Activated naive CD8-positive, alpha-beta T cell treated with anti-CD3 and anti-CD28 coated beads, Interleukin-2, amount 10 ng/mL, durations not matched to agents 7 days and 5 days (primary cell): ENCODE results near the gene NELL2. TPM values are rescaled to one million over a fixed set of nuclear protein-coding genes. Genes with fewer than 3 reads are reported as not detected.
"Not testable (repeated sequence)": the region's sequence is repeated elsewhere in the genome, so short reads cannot be mapped to it uniquely, and the experiment has no call there.

ENCODE experiments used
- ATAC-seq: fragments of 150-1000 bp; cut with Tn5 transposase; one replicate; pipeline ENCODE4 v1.10.0; 2021; ENCODE audit warnings: low read depth, moderate library complexity
- POLR2A ChIA-PET: fragments of 350-600 bp; sonication (Branson Sonifier 250); formaldehyde crosslinking; loops from one replicate; lab custom pipeline; 2021; ENCODE audit warnings: antibody characterized with exemption; lab: Charles Lee
- DNase-seq: peaks from one replicate; pipeline ENCODE4 v3.0.0; 2021
- H3K27ac Mint-ChIP-seq: one replicate; pipeline ENCODE4 v1.8.0; 2022; ENCODE audit warnings: mild to moderate bottlenecking, mixed read lengths
- H3K27me3 Mint-ChIP-seq: one replicate; pipeline ENCODE4 v1.8.0; 2022; ENCODE audit warnings: mild to moderate bottlenecking, moderate library complexity, mixed read lengths
- H3K36me3 Mint-ChIP-seq: one replicate; pipeline ENCODE4 v1.8.0; 2021; ENCODE audit warnings: mild to moderate bottlenecking, mixed read lengths
- H3K4me1 Mint-ChIP-seq: one replicate; pipeline ENCODE4 v1.8.0; 2021; ENCODE audit warnings: mixed read lengths
- H3K4me3 Mint-ChIP-seq: one replicate; pipeline ENCODE4 v1.8.0; 2022; ENCODE audit warnings: mild to moderate bottlenecking, moderate library complexity, mixed read lengths
- H3K9me3 Mint-ChIP-seq: one replicate; pipeline ENCODE4 v1.8.0; 2021; ENCODE audit warnings: mixed read lengths
- total RNA-seq, 2 experiments: library from RNA; stranded (reverse); gene quantifications; one replicate each; pipeline ENCODE4 v1.2.3, GENCODE V29; 2021

Gene NELL2
- total RNA-seq, 2 experiments from 2014 or later: 147 to 161 TPM

DNA sequence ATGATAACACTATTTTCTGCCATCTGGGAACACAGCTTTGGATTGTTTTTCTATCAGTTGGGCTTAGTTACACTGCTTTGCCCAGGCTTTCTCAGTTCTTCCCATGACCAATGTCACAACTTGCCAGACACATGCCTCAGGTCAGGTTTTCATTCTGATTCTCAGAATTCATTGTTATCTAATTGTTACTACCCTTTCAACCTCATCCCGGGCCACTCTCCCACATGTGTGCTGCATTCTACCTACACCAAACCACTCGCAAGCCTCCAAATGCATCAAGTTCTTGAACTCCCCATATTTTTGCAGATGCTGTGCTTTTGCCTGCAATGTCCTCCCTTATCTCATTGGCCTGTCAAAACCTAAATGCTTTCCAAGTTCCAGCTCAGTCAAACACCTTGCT, 36.3 kb downstream of the NELL2 start:
- H3K4me1 Mint-ChIP-seq: peaks cover 73% of the 10 kb centered on the region
- POLR2A ChIA-PET: interaction anchor here (3.6 kb wide), 1 partner anchor 36 kb away, joined by 16 read pairs; the partner anchor contains the start of gene NELL2
- ATAC-seq (no peak), DNase-seq (no peak)
- peaks cover 5% of the 10 kb centered on the region for H3K36me3 Mint-ChIP-seq
- H3K9me3 Mint-ChIP-seq: no peaks in the 10 kb centered on the region
- no peaks in the 10 kb centered on the region for H3K27me3 Mint-ChIP-seq
- H3K4me3 Mint-ChIP-seq: peak overlapping the region; percentile 59
- H3K27ac Mint-ChIP-seq: peak overlapping the region; percentile 90

DNA sequence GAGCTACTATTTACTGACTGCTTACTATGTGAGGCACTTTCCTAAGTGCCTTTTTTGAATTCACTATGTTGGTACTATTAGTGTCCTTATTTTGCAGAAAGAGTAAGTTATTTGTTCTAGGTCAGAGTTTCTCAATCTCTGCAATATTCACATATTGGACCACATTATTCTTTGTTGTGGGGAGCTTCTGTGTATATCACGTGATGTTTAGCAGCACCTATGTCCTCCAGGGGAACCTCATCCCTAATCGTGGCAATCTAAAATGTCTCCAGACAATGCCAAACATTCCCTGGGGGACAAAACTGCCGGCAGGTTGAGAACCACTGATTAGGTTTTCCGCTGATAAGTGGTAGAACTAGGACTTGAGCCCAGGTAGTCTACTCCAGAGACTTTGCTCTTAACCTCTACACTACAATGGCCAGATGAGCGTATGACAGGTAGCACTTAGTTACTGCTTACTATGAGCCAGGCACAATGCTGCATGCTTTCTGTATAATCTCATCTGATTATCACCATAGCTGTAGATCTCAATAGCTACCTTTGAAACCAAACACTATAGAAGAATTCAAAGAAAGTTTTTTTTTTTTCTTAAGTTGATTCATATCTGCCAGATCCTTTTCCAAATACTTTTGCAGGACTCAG, 38.9 kb downstream of the NELL2 start:
- no peaks in the 10 kb centered on the region for H3K9me3 Mint-ChIP-seq
- POLR2A ChIA-PET: interaction anchor here (1.0 to 3.6 kb wide), 3 partner anchors 19 to 378 kb away, joined by 3 to 16 read pairs (median 4); partner anchors contain the start of gene NELL2
- DNase-seq: no peak
- no peaks in the 10 kb centered on the region for H3K27me3 Mint-ChIP-seq
- peak overlapping the region; percentile 96 for H3K27ac Mint-ChIP-seq
- peaks cover 73% of the 10 kb centered on the region for H3K4me1 Mint-ChIP-seq
- no peaks in the 10 kb centered on the region for H3K36me3 Mint-ChIP-seq
- peak overlapping the region; percentile 83 for H3K4me3 Mint-ChIP-seq
- peak; percentile 12 for ATAC-seq

DNA sequence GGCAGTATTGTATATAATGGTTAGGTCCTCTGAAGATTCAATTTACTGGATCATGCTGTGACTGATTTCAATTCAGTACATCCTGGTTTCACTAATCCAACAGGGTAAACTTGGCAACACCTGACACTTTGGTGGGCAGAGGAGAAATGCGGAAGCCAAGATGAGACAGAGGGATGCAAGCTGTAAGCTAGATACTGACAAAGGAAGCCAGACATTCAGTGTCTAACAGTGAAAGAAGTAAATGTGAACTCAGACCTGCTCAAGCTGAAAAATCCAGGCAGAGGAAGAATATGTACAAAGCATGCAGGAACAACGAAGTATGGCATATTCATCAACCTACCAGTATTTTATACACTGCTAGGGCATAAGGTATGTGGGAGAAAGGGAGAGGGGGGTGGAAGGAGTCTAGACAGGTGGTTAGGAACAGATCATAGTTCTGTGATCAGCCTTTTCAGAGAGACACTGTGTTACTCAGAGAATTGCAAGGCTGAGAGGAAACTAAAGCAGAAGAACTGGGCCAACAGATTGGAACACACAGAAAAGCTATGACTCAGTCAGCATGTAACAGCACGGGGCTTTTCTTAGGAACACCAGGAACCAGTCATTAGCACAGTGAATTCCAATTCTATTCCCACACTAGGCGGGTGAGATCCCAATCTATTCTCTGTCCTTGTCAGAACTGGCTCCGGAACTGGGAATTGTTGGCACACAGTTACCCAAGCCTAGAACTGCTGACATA, 40.3 kb downstream of the NELL2 start:
- POLR2A ChIA-PET: interaction anchor here (0.9 to 1.9 kb wide), 7 partner anchors 8 to 893 kb away, joined by 3 to 18 read pairs (median 4); no protein-coding TSS in a partner anchor
- no peak for DNase-seq
- Mint-ChIP-seq H3K27ac (peak overlapping the region; percentile 96), H3K4me3 (peak overlapping the region; percentile 83), H3K9me3 (no peaks in the 10 kb centered on the region), H3K36me3 (no peaks in the 10 kb centered on the region), H3K27me3 (no peaks in the 10 kb centered on the region), H3K4me1 (peaks cover 74% of the 10 kb centered on the region)
- ATAC-seq: peak; percentile 65

DNA sequence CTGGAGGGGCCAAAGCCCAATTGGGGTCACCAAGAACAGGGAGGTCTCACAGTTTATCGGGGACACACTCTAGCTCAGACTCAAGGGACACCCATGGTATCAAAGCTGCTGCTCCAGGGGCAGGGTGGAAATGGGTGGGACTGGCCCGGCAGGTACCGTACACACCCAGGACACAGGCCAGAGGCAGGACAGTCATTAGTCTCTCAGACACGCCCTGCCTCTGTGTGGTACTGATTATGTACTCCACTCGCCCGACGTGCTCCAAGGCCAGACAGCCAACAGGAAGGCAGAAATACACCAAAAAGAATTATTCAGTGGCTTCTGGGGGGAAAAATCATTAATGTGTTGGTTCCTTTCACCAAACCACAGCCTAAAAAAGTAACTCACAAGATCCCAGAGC, 41.1 kb downstream of the NELL2 start:
- peaks cover 74% of the 10 kb centered on the region for H3K4me1 Mint-ChIP-seq
- H3K36me3 Mint-ChIP-seq, H3K9me3 Mint-ChIP-seq, H3K27me3 Mint-ChIP-seq, DNase-seq: not testable (repeated sequence)
- POLR2A ChIA-PET: interaction anchor here (0.9 to 1.9 kb wide), 5 partner anchors 13 to 894 kb away, joined by 3 to 18 read pairs (median 4); partner anchors contain the start of gene NELL2
- H3K4me3 Mint-ChIP-seq: peak overlapping the region; percentile 83
- ATAC-seq: peak; percentile 20
- H3K27ac Mint-ChIP-seq: peak overlapping the region; percentile 96

DNA sequence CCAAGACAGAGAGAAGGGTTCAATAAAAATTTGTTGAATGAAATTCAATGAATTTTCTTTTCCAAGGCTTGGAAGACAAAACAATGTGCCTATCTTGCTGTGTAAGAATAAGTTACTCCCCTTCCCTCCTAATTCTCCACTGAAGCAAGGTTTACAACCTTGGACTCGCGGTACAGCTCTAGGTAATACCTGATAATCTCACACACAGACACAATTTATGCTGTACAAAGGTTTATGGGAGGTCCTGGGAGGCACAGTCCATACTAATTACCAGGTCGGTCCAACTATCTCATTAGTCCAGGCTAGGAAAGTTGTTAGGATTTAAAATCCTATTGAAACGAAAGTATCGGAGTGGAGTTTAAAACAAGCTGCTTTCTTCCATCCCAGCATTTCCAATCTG, 42.6 kb downstream of the NELL2 start:
- ATAC-seq: no peak
- peak overlapping the region; percentile 2 for H3K4me3 Mint-ChIP-seq
- no peaks in the 10 kb centered on the region for H3K27me3 Mint-ChIP-seq

DNA sequence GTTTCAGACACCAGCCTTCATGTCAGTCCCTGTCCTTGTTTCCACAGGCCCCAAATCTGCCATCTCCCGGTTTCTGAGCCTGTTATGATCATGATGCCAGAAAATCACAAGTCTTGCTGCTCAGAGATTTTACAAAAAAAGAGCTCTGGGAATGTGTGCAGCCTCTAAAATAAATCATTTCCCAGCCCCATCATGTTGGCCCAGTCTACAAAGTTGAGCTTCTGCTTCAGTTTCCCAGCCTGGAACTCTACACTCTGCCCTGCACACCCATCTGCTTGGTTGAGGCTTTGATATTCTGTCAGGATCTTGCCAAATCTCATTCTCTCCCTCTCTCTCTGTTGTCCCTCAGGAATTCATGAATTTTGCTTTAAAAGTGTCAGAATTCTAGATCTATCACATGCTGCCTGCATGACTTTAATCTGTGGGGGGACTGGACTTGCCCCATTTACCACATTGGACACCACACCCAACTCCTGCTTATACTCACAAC, 45.5 kb downstream of the NELL2 start:
- no peaks in the 10 kb centered on the region for H3K36me3 Mint-ChIP-seq
- peaks cover 61% of the 10 kb centered on the region for H3K4me1 Mint-ChIP-seq
- DNase-seq (no peak), ATAC-seq (no peak)
- no peaks in the 10 kb centered on the region for H3K9me3 Mint-ChIP-seq
- H3K27me3 Mint-ChIP-seq: no peaks in the 10 kb centered on the region
- peak overlapping the region; percentile 80 for H3K27ac Mint-ChIP-seq
- POLR2A ChIA-PET: interaction anchor here (0.6 to 4.2 kb wide), 8 partner anchors 8 to 128 kb away, joined by 3 to 31 read pairs (median 3); no protein-coding TSS in a partner anchor
- H3K4me3 Mint-ChIP-seq: peak overlapping the region; percentile 36

More for the DNA sequence above, 42.6 kb downstream of the NELL2 start:
- H3K4me1 Mint-ChIP-seq: peaks cover 70% of the 10 kb centered on the region
- H3K27ac Mint-ChIP-seq: peak overlapping the region; percentile 10
- H3K9me3 Mint-ChIP-seq: no peaks in the 10 kb centered on the region
- DNase-seq: no peak
- H3K36me3 Mint-ChIP-seq: no peaks in the 10 kb centered on the region
- POLR2A ChIA-PET: no interaction called here

DNA sequence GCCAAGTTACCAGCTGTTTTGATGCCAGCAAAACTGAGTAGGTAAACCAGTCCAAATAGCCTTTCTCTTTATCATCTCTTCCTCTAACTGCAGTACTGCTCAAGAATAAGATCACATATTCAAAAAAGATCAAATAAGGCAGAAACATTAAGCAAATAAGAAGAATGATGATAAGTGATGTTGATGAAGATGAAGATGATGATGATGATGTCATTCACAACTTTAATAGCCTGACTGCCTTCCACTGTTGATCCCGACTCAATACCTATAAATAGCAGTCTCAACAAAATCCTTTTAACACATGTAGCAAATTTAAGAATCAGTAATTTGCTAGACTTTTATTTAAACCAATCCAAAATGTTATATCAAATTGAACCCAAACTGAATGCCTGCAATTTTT, 47.1 kb downstream of the NELL2 start:
- DNase-seq (no peak), ATAC-seq (no peak)
- H3K4me3 Mint-ChIP-seq: peak overlapping the region; percentile 53
- peaks cover 5% of the 10 kb centered on the region for H3K36me3 Mint-ChIP-seq
- H3K27me3 Mint-ChIP-seq: no peaks in the 10 kb centered on the region
- POLR2A ChIA-PET: interaction anchor here (1.0 to 4.2 kb wide), 2 partner anchors 19 to 46 kb away, joined by 4 to 31 read pairs; no protein-coding TSS in a partner anchor
- peaks cover 4% of the 10 kb centered on the region for H3K9me3 Mint-ChIP-seq
- peaks cover 53% of the 10 kb centered on the region for H3K4me1 Mint-ChIP-seq
- H3K27ac Mint-ChIP-seq: peak overlapping the region; percentile 68

DNA sequence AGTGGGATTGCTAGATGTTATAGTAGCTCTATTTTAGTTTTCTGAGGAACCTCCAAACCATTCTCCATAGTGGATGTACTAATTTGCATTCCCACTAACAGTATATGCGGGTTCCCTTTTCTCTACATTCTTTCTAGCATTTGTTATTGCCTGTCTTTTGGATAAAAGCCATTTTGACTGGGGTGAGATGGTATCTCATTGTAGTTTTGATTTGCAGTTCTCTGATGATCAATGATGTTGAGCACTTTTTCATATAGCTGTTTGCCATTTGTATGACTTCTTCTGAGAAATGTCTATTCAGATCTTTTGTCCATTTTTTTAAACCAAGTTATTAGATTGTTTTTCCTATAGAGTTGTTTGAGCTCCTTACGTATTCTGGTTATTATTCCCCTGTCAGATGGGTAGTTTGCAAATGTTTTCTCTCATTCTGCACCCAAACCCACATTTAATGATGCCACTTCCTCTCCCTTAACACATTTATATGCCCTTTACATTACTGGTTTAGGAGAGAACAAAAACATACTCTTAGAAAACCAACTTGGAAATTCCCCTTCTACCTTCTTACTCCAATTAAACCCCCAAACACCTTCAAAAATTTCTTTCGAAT, 48.2 kb downstream of the NELL2 start:
- no peak for DNase-seq
- peaks cover 4% of the 10 kb centered on the region for H3K9me3 Mint-ChIP-seq
- peaks cover 52% of the 10 kb centered on the region for H3K4me1 Mint-ChIP-seq
- peak overlapping the region; percentile 93 for H3K27ac Mint-ChIP-seq
- peaks cover 8% of the 10 kb centered on the region for H3K36me3 Mint-ChIP-seq
- peak overlapping the region; percentile 85 for H3K4me3 Mint-ChIP-seq
- peak; percentile 59 for ATAC-seq
- POLR2A ChIA-PET: interaction anchor here (0.9 to 4.2 kb wide), 7 partner anchors 8 to 48 kb away, joined by 3 to 31 read pairs (median 4); partner anchors contain the start of gene NELL2
- H3K27me3 Mint-ChIP-seq: no peaks in the 10 kb centered on the region

DNA sequence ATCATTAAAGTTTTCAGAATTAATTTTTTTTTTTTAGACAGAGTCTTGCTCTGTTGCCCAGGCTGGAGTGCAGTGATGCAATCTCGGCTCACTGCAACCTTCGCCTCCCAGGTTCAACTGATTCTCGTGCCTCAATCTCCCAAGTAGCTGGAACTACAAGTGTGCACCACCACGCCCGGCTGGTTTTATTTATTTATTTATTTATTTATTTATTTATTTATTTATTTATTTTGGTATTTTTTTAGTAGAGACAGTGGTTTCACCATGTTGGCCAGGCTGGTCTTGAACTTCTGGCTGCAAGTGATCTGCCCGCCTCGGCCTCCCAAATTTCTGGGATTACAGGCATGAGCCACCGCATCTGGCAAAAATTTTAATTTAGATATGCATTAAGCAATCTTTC, 54.4 kb downstream of the NELL2 start:
- not testable (repeated sequence) for H3K27ac Mint-ChIP-seq, H3K9me3 Mint-ChIP-seq, H3K27me3 Mint-ChIP-seq, DNase-seq, ATAC-seq, H3K4me3 Mint-ChIP-seq
- POLR2A ChIA-PET: interaction anchor here (1.2 kb wide), 1 partner anchor 9 kb away, joined by 4 read pairs; no protein-coding TSS in a partner anchor
- H3K36me3 Mint-ChIP-seq: peaks cover 17% of the 10 kb centered on the region
- H3K4me1 Mint-ChIP-seq: peaks cover 49% of the 10 kb centered on the region

DNA sequence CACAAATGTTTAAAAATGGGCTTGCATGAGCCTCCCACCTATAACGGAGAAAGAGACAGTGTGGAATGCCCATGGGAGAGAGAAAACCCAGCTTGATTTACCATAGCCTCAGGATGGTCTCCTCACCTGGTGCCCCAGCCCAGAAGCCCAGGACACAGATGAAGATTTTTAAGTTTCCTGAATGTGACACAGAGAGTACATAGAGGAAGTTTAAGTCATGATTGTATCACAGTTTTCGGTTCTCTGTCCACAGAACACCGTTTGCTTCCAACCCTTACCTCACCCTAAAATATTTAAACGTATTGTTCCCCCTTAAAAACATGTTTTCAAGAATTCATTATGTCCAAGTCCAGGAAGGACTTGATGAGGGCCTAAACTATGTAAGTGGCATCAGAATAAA, 56.2 kb downstream of the NELL2 start:
- peaks cover 19% of the 10 kb centered on the region for H3K36me3 Mint-ChIP-seq
- peaks cover 2% of the 10 kb centered on the region for H3K9me3 Mint-ChIP-seq
- POLR2A ChIA-PET: no interaction called here
- ATAC-seq: peak; percentile 41
- peaks cover 57% of the 10 kb centered on the region for H3K4me1 Mint-ChIP-seq
- DNase-seq: no peak
- H3K27ac Mint-ChIP-seq: peak overlapping the region; percentile 86
- H3K4me3 Mint-ChIP-seq: peak overlapping the region; percentile 73
- H3K27me3 Mint-ChIP-seq: no peaks in the 10 kb centered on the region

DNA sequence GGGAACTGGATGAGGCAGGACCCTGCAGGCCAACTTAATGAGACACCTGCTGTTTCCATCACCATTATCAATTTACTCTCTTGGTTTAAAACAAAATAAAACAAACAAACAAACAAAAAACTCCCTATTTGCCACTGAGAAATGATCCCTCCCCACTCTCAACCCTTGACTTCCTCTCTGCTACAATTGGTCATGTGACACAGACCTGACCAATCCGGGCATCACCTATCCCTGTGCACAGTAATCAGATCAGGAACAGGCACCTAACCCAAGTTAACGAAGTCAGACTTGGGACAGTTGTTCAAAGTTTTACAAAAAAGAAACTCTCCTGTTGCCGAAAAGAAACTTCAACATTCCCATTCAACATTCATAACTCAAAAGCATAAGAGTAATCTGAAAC, 58.4 kb downstream of the NELL2 start:
- DNase-seq: no peak
- peak overlapping the region; percentile 14 for H3K4me3 Mint-ChIP-seq

DNA sequence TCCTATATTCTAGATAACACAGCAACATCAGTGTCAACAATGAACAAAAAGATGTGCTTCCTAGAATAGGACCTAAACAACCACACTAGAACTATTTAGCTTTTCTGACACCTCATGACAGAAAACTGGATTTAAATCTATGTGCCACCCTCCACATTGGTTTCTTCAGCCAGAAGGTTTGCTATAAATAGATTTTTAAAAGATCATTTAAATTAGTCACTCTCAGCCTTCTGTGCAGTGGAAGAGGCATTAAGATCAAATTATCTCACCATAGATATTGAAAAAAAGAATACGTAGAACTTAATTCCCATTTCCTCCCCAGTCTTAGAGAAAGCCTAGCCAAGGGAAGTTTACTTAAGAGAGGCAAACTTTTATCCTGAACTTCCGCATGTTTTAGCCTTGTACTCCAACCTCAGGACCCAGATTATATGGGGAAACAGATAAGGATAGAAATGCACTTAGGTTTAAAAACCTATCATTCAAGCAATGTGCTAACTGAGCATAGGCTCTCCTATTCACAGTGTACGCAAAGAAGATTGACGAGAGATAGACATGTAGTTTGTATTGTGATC, 59.6 kb downstream of the NELL2 start:
- POLR2A ChIA-PET: interaction anchor here (0.8 to 1.7 kb wide), 5 partner anchors 11 to 58 kb away, joined by 3 to 7 read pairs (median 4); no protein-coding TSS in a partner anchor

More for the DNA sequence above, 58.4 kb downstream of the NELL2 start:
- no peaks in the 10 kb centered on the region for H3K9me3 Mint-ChIP-seq
- H3K36me3 Mint-ChIP-seq: peaks cover 16% of the 10 kb centered on the region
- H3K27me3 Mint-ChIP-seq: no peaks in the 10 kb centered on the region
- POLR2A ChIA-PET: interaction anchor here (1.1 to 1.4 kb wide), 2 partner anchors 10 to 58 kb away, joined by 4 to 8 read pairs; no protein-coding TSS in a partner anchor
- peaks cover 56% of the 10 kb centered on the region for H3K4me1 Mint-ChIP-seq
- ATAC-seq: peak; percentile 46
- H3K27ac Mint-ChIP-seq: peak overlapping the region; percentile 62

More for the DNA sequence above, 59.6 kb downstream of the NELL2 start:
- peaks cover 15% of the 10 kb centered on the region for H3K36me3 Mint-ChIP-seq
- no peaks in the 10 kb centered on the region for H3K27me3 Mint-ChIP-seq
- H3K9me3 Mint-ChIP-seq: no peaks in the 10 kb centered on the region
- peak overlapping the region; percentile 34 for H3K4me3 Mint-ChIP-seq
- DNase-seq: no peak
- H3K4me1 Mint-ChIP-seq: peaks cover 62% of the 10 kb centered on the region
- no peak for ATAC-seq
- peak overlapping the region; percentile 27 for H3K27ac Mint-ChIP-seq
